HG02763 (cell line): ENCODE results near the gene FXYD6.

Experiments used
- ATAC-seq: cut with Tn5 transposase; IDR thresholded peaks from one replicate; pipeline ENCODE4 v1.9.1; 2021; ENCODE audit warnings: mild to moderate bottlenecking, moderate library complexity; ENCODE audit not compliant: unreplicated experiment

Gene FXYD6

DNA sequence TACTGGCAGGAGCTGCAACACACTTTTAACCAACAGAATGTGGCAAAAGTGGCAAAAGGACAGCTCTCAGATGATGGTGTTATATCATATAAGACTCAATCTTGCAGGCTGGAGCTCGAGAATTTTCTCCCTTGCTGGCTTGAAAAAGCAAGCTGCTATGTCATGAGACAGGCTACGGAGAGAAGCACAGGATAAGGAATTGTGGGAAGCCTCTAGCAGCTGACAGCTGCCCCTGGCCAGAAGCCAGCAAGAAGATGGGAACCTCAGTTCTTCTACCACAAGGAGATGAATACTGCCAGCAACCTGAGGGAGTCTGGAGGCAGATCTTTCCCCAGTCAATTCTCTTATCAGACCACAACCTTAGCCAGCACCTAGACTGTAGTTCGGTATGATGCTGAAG, 24.6 kb downstream of the FXYD6 start:
- ATAC-seq, result no peak

GRCh38 chr11:117851106-117851505, 25.4 kb downstream of the FXYD6 start:
- no peak for ATAC-seq

DNA sequence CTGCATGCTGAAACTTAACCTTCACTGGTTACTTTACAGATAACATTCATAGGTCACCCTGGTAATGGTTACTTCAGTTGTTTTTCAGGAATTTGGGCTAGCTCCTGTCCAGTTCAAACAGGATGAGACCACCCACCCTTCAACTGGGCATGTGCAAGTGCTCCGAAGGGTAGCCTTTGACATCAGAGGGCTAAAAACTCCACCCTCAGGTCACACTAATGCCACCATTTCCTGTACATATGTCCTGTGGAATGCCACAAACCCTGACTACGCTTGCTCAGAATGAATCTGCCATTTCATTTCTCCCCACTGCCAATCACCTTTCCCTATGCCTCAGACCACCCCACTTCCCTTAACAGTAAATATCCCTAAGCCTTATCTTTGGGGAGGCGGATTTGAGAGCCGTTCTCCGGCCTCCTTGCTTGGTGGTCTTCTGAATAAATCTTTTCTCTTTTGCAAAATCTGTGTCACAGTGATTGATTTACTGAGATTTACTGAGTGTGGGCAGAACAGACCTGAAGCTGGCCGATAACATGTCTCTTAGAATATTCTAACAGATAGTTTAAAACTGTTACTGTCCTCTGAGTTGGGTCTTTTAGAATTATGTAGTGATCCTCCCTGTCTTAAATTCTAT, 26.6 kb downstream of the FXYD6 start:
- ATAC-seq, result no peak

GRCh38 chr11:117843666-117844484, 32.6 kb downstream of the FXYD6 start:
- no peak for ATAC-seq

DNA sequence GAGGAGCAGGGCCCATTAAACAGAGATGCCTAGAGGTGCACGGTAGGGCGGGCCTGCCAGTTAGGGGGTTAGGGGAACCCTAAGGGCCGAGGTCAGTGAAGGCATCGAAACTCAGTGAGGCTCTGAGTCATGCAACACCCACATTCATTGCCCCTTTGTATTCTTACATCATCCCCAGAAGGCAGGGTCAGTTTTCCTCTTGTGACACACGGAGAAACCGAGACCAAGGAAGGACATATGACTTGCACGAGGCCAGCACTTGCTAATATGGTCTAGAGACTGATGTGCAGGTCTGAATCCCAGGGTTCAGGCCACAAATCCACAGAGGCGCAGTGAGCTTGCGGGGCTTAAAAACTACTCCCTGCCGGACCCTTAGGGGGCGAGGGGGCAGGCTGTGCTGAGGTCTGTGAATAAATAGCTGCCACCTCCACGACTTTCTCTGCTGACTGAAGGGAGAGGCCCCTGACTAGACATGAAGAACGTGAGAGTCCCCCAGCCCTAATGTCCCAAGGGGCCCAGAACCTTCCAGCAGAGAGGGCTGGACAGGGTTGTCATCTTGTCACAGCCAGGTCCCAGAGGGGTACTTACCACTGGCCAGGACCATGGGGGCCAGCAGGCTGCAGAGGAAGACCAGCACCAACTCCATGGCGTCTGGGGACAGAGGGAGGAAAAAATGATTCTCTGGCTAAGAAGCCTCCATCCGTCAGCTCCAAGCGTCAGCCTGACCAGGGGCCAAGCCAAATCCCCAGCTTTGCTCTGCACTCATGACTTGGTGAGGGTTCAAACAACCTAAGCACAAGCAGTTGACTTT, 34.1 kb downstream of the FXYD6 start:
- ATAC-seq, result no peak

DNA sequence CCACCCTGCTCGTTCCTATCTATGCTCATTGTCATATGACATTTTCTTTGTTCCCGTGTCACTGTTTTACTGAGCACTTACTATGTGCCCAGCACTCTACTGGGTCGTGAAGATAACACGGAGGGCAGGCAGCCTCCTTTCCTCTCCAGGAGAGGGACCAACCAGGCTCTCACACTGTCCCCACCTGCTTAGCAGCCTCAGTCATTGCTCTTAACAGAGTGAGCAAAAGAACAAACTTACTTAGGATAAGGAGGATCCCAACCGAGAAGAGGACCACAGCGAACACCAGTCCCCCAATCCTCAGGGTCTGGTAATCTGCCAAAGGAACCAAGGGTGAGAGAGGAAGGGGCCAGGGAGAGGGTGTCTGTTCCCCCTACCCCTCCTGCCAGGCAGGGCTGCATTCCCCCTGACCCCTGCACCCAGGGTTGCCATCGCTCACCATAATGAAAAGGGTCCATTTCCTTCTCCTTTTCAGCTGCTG, 34.9 kb downstream of the FXYD6 start:
- ATAC-seq, result no peak

DNA sequence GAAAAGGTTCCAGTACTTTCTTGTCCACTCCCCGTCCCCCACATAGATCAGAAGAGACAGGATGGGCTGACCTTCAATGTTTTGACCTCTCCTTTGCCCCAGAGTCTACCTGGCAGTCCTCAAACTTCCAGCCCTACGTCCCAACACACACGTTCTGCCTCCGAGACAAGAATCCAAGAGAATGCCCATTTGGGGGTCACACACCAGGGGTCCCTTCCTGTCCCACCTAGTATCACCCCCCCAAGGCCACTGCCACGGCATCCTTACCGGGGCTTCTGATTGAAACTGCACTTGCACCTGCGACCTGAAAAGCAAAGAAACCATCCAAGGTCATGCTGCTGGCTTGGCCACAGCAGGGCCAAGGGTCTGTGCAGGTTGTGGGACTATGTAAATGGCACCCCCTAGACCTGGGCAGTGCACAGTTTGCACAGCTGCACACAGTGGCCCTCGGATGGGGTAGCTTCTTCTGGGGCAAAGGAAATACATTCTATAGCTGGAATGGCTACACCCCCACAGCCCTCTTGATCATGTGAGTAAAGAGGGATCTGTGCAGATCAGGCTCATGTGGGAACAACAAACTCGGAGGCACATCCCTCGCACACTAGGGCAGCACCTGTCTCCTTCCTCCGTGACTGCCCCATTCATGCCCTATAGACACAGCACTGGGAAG, 35.4 kb downstream of the FXYD6 start:
- no peak for ATAC-seq

DNA sequence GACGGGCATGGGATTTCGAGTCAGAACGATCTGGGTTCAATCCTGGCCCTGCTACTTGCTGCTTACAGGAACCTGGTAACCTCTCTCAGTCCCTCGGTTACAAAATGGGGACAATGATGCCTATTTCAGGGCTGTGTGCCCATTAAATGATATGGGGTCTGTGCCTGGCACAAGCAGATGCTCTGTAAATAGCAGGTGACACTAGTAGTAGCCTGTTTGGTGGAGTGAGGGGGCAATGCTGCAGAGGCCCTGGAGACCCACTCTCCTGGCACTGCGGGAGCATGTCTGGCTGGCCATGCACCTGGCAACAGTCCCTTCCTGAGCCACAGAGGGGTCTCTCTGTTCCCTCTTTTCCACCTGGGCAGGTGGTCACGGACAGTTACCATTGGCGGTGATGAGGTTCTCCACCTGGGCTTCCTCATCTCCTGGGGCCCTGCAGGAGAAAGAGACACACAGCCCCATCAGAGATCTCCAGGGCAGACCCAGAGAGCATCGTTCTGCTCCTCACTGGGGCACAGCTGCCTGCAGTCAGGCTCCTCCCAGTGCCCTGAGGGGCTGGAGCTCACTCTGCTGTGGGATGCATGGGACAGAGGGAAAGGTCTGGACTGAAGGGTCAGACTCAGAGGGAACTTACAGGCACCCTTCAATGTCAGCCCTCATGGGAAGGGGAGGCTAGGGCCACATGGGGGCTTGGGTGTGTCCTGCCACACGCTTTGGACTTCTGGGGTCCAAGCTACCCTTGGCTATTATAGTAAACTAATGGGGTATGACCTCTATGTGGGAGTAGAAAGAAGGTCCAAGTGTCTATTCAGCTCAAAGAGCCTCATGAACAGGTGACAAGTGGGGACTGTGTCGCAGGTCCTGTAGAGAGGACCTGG, 36.3 kb downstream of the FXYD6 start:
- ATAC-seq, result no peak

DNA sequence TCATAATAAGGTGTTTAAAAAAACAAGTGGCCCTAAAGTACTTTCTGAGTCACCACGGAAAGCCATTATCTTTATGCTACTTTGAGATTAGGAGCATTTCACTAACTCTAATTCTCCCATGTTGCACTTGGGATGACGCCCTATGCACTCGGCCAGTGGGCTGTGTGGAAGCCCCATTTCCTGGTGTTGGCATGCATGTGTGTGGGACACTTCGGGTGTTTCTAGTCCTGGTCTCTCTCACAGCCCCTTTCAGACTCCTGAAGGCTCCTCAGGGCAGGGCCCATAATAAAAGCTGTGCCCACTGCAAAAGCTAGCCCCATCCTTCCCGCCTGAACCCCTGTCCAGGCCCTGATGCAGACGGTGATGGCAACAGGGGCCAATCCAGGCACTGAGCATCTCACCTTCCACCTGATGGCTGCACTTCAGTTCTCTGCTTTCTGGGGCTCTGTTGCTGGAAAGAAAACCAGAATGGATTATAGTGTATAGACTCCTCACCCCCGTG, 37.0 kb downstream of the FXYD6 start:
- no peak for ATAC-seq

DNA sequence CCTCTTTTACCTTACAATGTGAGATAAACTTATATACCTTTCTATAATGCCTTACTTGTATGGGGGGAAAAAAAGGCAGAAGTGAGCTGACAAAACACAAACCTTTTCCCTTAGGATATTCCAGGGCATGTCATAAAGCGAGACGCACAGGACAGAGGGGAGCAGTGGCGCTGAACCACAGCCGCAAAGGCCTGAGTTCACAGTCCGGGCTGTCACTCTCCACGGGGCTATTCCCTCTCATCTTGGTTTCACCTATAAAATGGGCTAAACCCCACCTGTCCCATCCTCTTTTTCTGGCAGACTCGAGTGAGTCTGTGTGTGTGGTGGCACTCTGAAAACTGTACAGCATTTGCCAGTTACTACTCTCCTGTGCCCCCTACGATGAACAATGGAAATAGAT, 37.6 kb downstream of the FXYD6 start:
- ATAC-seq, result no peak

DNA sequence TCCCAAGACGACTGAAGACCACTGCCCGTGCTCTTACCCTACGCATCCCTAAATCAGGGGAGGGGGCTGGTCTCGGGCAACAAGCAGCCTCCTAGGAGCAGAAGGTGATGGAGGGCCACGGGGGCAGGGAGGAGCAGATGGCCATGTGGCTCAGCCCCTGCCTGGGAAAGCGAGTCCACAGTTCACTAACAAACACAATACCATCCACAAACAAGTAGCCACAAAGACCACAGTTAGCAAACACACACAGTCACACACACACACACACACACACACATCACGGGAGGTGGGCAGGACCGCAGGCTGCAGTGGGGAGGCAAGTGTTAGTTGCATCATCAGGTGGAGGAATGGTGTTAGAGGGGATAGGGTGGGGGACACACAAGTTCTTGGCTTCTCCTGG, 38.7 kb downstream of the FXYD6 start:
- ATAC-seq, result no peak

GRCh38 chr11:117837070-117837776, 39.2 kb downstream of the FXYD6 start:
- ATAC-seq, result no peak

DNA sequence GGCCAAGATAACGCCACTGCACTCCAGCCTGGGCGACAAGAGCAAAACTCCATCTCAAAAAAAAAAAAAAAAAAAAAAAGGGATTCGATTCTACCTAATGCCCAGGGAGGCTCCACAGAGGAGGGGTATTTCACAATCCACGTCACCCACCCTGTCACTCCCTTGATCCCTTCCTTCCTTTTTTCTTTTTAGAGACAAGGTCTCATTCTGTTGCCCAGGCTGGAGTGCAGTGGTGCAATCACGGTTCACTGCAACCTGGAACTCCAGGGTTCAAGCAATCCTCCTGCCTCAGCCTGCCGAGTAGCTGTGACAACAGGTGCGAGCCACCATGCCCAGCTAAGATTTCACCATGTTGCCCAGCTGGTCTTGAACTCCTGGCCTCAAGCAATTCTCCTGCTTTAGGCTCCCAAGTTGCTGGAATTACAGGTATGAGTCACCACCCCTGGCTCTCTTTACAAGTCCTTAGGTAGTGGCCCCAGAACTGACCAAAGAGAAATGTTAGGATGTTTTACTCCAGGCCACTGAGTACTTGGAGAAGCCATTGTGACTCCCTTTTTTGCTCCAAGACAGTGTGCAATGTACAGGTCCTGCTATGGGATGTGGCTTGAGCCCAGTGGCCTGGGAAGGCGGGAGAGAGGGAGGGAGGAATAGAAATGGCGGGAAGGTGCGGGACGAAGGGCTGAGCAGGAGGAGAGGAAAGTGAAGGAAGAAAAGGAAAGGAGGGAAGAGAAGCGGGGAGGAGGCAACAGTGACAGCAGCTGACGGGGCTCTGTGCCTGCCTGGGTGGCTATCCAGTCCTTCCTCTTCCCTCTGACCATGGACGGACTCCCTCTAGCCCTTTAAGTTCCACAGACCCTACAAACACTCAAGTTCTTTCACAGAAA, 40.1 kb downstream of the FXYD6 start:
- no peak for ATAC-seq

- no peak for ATAC-seq
Observed at GRCh38 chr11:117835576-117835975, 40.9 kb downstream of the FXYD6 start.

- no peak for ATAC-seq
Observed at GRCh38 chr11:117834838-117835443, 41.5 kb downstream of the FXYD6 start.

DNA sequence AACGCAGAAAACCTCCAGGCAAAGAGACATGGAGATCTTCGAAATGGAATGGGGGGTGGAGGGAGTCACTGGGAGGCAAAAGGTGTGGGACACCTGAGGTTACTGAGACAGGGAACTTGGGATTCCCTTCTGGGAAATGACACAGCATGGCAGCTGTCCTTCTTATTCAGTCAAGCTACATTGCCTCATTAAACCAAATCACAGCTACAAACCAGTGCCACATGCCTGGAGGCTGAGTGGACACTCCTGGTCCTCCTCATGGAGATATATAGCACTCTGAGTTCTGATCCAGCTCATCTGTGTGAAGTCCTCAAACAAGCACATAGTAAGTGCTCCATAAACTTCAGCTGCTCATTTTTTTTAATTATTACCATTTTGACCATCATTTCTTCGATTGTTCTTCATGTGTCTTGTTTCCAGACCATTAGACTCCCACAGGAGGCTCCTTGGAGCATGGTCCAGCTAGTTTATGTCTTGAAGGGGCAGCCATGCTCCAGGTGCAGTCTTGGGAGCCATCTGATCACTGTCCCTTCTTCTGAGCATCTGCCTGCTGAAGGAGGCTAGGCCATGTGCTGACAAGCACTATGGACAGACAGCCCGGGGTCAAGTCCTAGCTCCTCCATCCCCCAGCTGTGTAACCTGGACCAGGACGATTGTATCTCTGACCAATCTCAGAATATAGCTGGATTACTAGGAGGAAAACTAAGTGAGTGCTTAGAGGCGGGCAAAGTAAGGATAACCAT, 42.2 kb downstream of the FXYD6 start:
- no peak for ATAC-seq

GRCh38 chr11:117833401-117833891, 43.0 kb downstream of the FXYD6 start:
- ATAC-seq, result no peak
